Ishikawa (cell line): ENCODE data around the gene MYLK4.

Source experiments
- CEBPB ChIP-seq: IDR thresholded peaks from 2 replicates; pipeline ENCODE4 v1.6.1; 2012
- EP300 ChIP-seq: IDR thresholded peaks from 2 replicates; pipeline ENCODE4 v1.6.1; 2012; ENCODE audit warnings: borderline replicate concordance
- FOXM1 ChIP-seq: IDR thresholded peaks from 2 replicates; pipeline ENCODE4 v1.6.1; 2012; ENCODE audit warnings: low read depth, borderline replicate concordance
- RAD21 ChIP-seq: IDR thresholded peaks from 2 replicates; pipeline ENCODE4 v1.6.1; 2012; ENCODE audit warnings: low read depth
- TAF1 ChIP-seq: IDR thresholded peaks from 2 replicates; pipeline ENCODE4 v1.6.1; 2012; ENCODE audit warnings: low read depth, mild to moderate bottlenecking
- TCF12 ChIP-seq: IDR thresholded peaks from 2 replicates; pipeline ENCODE4 v1.6.1; 2012; ENCODE audit warnings: low read depth
- ZBTB7A ChIP-seq: IDR thresholded peaks from 2 replicates; pipeline ENCODE4 v1.6.1; 2012; ENCODE audit warnings: low read depth
- TF ChIP-seq, protein P1 (sequence below): IDR thresholded peaks from 2 replicates; pipeline ENCODE4 v1.6.1; 2012; ENCODE audit warnings: low read depth, mild to moderate bottlenecking
- TF ChIP-seq, protein P2 (sequence below): IDR thresholded peaks from 2 replicates; pipeline ENCODE4 v1.6.1; 2012
- TF ChIP-seq, protein P3 (sequence below): IDR thresholded peaks from 2 replicates; pipeline ENCODE4 v1.6.1; 2012

DNA sequence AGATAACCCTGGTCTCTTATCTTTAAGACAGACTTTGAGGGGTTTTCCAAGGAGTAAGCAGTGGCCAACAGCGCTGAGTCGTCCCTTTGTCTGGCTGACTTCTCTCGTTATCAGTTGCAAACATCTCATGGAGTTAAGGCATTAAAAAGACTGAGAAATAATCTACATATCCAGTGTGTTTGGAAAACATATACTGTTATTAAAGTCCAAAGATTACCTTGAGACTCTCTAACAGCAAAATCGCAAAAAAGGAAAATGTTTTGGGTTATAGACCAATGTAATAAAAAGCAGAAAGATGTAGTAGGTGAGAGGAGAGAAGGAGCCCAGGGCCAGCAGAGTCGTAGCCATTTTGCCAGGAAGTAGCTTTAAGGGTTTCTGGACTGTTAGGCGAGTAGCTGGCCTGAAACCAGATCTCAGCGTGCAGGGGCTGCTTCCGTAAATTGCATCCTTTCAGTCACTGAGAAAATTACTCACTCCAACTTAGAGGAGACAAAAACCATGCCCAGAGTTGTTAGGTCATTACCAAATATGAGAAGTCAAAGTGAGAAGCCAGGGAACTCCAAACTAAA, 24.6 kb downstream of the MYLK4 start:
- TF ChIP-seq, protein P1, sequence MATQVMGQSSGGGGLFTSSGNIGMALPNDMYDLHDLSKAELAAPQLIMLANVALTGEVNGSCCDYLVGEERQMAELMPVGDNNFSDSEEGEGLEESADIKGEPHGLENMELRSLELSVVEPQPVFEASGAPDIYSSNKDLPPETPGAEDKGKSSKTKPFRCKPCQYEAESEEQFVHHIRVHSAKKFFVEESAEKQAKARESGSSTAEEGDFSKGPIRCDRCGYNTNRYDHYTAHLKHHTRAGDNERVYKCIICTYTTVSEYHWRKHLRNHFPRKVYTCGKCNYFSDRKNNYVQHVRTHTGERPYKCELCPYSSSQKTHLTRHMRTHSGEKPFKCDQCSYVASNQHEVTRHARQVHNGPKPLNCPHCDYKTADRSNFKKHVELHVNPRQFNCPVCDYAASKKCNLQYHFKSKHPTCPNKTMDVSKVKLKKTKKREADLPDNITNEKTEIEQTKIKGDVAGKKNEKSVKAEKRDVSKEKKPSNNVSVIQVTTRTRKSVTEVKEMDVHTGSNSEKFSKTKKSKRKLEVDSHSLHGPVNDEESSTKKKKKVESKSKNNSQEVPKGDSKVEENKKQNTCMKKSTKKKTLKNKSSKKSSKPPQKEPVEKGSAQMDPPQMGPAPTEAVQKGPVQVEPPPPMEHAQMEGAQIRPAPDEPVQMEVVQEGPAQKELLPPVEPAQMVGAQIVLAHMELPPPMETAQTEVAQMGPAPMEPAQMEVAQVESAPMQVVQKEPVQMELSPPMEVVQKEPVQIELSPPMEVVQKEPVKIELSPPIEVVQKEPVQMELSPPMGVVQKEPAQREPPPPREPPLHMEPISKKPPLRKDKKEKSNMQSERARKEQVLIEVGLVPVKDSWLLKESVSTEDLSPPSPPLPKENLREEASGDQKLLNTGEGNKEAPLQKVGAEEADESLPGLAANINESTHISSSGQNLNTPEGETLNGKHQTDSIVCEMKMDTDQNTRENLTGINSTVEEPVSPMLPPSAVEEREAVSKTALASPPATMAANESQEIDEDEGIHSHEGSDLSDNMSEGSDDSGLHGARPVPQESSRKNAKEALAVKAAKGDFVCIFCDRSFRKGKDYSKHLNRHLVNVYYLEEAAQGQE = no peak
- no peak for TF ChIP-seq EP300
- TF ChIP-seq RAD21 = no peak
- no peak for TF ChIP-seq ZBTB7A
- TF ChIP-seq, protein P2, sequence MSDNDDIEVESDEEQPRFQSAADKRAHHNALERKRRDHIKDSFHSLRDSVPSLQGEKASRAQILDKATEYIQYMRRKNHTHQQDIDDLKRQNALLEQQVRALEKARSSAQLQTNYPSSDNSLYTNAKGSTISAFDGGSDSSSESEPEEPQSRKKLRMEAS = no peak
- no peak for TF ChIP-seq TAF1
- TF ChIP-seq, protein P3, sequence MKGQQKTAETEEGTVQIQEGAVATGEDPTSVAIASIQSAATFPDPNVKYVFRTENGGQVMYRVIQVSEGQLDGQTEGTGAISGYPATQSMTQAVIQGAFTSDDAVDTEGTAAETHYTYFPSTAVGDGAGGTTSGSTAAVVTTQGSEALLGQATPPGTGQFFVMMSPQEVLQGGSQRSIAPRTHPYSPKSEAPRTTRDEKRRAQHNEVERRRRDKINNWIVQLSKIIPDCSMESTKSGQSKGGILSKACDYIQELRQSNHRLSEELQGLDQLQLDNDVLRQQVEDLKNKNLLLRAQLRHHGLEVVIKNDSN = no peak
- no peak for TF ChIP-seq CEBPB
- TF ChIP-seq FOXM1 = no peak
- no peak for TF ChIP-seq TCF12
